Activated naive CD4-positive, alpha-beta T cell treated with anti-CD3 and anti-CD28 coated beads for 36 hours (primary cell): ENCODE data around the gene USO1. TPM values are rescaled to one million over a fixed set of nuclear protein-coding genes. Genes with fewer than 3 reads are reported as not detected.
"Not testable (repeated sequence)": the region's sequence is repeated elsewhere in the genome, so short reads cannot be mapped to it uniquely, and the experiment has no call there.

ENCODE experiments used
- CTCF ChIA-PET: fragments of 350-600 bp; sonication (Branson Sonifier 250); formaldehyde crosslinking; loops from one replicate; lab custom pipeline; 2021; ENCODE audit warnings: antibody characterized with exemption; lab: Charles Lee
- DNase-seq: peaks from one replicate; pipeline ENCODE4 v3.0.0-alpha.2; 2020
- H3K27ac Mint-ChIP-seq: one replicate; pipeline ENCODE4 v1.8.0; 2021; ENCODE audit warnings: mild to moderate bottlenecking, mixed read lengths
- H3K27me3 Mint-ChIP-seq: one replicate; pipeline ENCODE4 v1.8.0; 2021; ENCODE audit warnings: low read depth, mixed read lengths
- H3K36me3 Mint-ChIP-seq: one replicate; pipeline ENCODE4 v1.8.0; 2021; ENCODE audit warnings: low read depth, mixed read lengths
- H3K4me1 Mint-ChIP-seq: one replicate; pipeline ENCODE4 v1.8.0; 2021; ENCODE audit warnings: low read depth, mixed read lengths
- H3K4me3 Mint-ChIP-seq: one replicate; pipeline ENCODE4 v1.8.0; 2021; ENCODE audit warnings: mild to moderate bottlenecking, moderate library complexity, mixed read lengths
- H3K9me3 Mint-ChIP-seq: one replicate; pipeline ENCODE4 v1.8.0; 2021; ENCODE audit warnings: mixed read lengths
- intact Hi-C: fragments of 100-400 bp; cut with micrococcal nuclease; formaldehyde crosslinking; loops from one replicate; pipeline ENCODE4 v1.15.1; 2023
- total RNA-seq, 2 experiments: library from RNA; stranded (reverse); gene quantifications; one replicate each; pipeline ENCODE4 v1.2.3, GENCODE V29; 2021

Gene USO1, protein sequence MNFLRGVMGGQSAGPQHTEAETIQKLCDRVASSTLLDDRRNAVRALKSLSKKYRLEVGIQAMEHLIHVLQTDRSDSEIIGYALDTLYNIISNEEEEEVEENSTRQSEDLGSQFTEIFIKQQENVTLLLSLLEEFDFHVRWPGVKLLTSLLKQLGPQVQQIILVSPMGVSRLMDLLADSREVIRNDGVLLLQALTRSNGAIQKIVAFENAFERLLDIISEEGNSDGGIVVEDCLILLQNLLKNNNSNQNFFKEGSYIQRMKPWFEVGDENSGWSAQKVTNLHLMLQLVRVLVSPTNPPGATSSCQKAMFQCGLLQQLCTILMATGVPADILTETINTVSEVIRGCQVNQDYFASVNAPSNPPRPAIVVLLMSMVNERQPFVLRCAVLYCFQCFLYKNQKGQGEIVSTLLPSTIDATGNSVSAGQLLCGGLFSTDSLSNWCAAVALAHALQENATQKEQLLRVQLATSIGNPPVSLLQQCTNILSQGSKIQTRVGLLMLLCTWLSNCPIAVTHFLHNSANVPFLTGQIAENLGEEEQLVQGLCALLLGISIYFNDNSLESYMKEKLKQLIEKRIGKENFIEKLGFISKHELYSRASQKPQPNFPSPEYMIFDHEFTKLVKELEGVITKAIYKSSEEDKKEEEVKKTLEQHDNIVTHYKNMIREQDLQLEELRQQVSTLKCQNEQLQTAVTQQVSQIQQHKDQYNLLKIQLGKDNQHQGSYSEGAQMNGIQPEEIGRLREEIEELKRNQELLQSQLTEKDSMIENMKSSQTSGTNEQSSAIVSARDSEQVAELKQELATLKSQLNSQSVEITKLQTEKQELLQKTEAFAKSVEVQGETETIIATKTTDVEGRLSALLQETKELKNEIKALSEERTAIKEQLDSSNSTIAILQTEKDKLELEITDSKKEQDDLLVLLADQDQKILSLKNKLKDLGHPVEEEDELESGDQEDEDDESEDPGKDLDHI
- 10 to 100 TPM; 42.1 to 42.4 TPM for total RNA-seq

DNA sequence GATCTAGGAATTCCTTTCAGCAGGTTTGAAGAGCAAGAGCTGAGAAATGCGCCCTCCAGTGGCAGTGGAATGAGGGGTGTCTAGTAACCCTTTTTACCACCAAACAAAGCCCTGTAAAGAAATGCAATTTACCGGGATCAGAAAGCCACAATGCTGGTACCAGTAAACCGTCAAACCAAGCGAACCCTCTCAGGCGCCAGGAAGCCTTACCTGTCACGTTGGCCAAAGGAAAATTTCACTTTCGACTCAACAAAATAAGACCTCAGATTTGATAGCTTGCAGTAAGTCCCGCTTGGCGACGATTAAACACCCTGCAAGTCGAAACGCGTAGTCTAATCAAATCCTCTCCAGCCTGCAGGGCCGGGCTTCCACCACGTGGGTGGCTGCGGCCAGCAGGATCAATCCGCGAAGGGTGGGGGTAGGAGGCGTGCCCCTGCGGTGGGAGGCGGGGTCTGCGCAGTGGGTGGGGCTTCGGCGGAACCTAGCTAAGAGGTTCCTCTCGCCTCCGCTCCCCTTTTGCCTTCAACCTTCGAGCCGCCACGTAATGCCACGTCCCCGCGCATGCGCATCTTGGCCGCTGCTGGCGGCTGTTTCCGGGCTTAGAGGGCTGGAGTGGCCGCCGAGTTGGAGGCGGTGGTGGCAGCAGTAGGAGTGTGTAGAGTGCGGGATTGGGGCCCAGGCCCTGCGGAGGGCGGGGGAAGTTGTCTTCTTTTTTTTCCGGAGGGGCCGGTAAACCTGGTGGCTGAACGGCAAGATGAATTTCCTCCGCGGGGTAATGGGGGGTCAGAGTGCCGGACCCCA lies at the start of gene USO1:
Gene USO1 (plus strand): TSS at position 512 of the 801 bp plus-strand sequence. CDS start 243 bp downstream, at position 755.
- Mint-ChIP-seq H3K4me3 (peak within 1 kb of the TSS; percentile 99), H3K4me1 (peaks cover 47% of the 10 kb centered on the region), H3K27me3 (no peaks in the 10 kb centered on the region), H3K27ac (peak within 1 kb of the TSS; percentile 97), H3K36me3 (peaks cover 6% of the 10 kb centered on the region), H3K9me3 (no peaks in the 10 kb centered on the region)
- intact Hi-C loops, result loop anchor here (1.0 to 10.0 kb wide), 11 partner anchors 26 to 1279 kb away; partner anchors contain the start of genes AREG, CDKL2, G3BP2 and NAAA
- DNase-seq, result peak; percentile 99
- CTCF ChIA-PET, result interaction anchor here (0.6 to 2.8 kb wide), 29 partner anchors 9 to 1004 kb away, joined by 3 to 19 read pairs (median 4); partner anchors contain the start of gene G3BP2

DNA sequence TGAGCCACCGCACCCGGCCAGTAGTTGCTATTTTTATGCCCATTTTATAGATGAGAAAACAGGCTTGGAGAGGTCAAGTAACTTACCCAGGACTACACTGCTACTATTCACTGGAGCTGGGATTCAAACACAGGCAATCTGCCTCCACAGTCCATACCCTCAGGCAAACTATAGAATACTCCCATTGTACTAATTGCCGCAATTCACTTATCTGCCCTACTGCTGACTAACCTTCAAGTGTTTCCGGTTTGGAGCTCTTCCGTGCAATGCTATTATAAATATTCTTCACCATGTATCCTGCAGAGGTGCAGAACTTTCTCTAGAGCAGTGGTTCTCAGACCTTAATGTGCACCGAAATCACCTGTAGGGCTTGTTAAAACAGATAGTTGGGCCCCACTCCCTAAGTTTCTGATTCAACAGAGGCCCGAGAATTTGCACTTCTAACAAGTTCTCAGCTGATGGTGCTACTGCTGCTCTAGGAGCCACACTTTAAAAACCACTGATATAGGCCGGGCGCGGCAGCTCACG lies 49.3 kb upstream of the USO1 start:
- no peak for DNase-seq
- intact Hi-C loops, result loop anchor here (10.0 kb wide), 1 partner anchor 380 kb away; no protein-coding TSS in a partner anchor
- CTCF ChIA-PET, result no interaction called here
- Mint-ChIP-seq H3K27me3 (no peaks in the 10 kb centered on the region), H3K27ac (no peak overlapping the region), H3K36me3 (peaks cover 18% of the 10 kb centered on the region), H3K4me3 (no peak overlapping the region), H3K4me1 (peaks cover 22% of the 10 kb centered on the region), H3K9me3 (no peaks in the 10 kb centered on the region)

DNA sequence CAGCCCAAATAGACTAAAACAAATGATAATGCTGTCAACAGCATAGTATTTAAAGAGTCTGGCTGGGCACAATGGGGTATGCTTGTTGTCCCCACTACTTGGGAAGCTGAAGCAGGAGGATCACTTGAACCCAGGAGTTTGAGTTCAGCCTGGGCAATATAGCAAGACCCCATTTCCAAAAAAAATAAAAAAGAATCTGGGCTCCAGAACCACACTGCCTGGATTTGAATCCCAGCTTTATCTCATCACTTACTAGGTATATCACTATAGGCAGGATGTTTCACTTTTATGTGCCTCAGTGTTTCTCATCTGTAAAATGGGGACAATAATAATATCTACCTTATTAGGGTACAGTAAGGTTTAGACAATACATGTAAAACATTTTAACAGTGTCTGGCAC lies 45.9 kb upstream of the USO1 start:
- H3K4me1 Mint-ChIP-seq, result peaks cover 14% of the 10 kb centered on the region
- no peak overlapping the region for H3K27ac Mint-ChIP-seq
- no peak for DNase-seq
- intact Hi-C loops, result loop anchor here (10.0 kb wide), 1 partner anchor 376 kb away; no protein-coding TSS in a partner anchor
- no peak overlapping the region for H3K4me3 Mint-ChIP-seq
- no peaks in the 10 kb centered on the region for H3K9me3 Mint-ChIP-seq
- CTCF ChIA-PET, result no interaction called here
- no peaks in the 10 kb centered on the region for H3K27me3 Mint-ChIP-seq
- H3K36me3 Mint-ChIP-seq, result no peaks in the 10 kb centered on the region

DNA sequence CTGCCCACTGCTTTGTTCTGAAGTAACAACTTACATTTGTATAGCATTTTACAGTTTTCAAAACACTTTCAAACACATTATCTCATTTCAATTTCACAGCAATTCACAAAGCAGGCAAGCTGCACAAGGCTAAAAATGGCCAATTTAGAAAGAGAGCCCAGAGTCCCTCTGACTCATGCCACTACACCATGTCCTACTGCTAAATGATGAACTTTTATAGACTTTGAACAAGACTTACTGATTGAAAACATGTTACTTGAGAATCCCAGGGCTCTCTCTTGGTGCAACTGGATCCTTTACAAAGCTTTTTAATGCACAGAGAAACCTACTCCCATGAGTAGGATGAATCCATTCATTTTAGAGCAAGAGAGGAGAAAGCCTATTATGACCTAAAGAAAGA lies 45.4 kb upstream of the USO1 start:
- no peaks in the 10 kb centered on the region for H3K27me3 Mint-ChIP-seq
- H3K27ac Mint-ChIP-seq, result no peak overlapping the region
- peaks cover 16% of the 10 kb centered on the region for H3K4me1 Mint-ChIP-seq
- DNase-seq, result no peak
- CTCF ChIA-PET, result no interaction called here
- H3K4me3 Mint-ChIP-seq, result no peak overlapping the region
- no peaks in the 10 kb centered on the region for H3K36me3 Mint-ChIP-seq
- intact Hi-C loops, result loop anchor here (10.0 kb wide), 1 partner anchor 376 kb away; no protein-coding TSS in a partner anchor
- H3K9me3 Mint-ChIP-seq, result no peaks in the 10 kb centered on the region

DNA sequence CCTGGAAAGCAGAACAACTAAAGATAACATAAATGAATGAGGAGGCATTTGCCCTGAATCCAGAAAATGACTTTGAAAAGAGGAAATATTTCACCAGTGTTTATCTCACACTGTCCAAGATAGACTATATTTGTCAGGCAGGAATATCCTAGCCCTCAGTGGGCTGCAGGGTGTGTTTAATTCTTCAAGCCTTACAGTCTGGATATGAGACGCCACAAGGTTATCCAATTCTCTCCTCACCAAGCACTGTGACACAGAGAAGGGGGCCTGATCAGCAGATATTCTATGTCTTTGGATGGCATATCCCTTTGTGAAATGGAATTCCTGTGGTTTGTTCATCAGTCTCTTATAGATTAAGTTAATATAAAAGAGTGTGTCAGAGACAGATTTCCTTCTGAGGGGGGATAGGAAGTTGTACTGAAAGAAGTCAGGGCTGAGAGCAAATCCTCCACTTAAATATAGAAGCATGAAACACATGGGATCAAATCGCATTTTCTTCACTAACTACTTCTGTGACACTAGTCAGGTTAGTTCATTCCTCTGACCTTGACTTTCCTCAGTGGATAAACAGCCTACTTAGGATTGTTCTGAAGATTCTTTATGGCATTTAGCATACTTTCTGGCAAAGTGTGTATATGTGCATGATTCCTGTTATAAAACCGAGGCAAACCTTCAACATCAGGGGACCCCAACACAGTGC lies 44.4 kb upstream of the USO1 start:
- Mint-ChIP-seq H3K27me3 (no peaks in the 10 kb centered on the region), H3K4me1 (peaks cover 14% of the 10 kb centered on the region), H3K4me3 (no peak overlapping the region), H3K36me3 (no peaks in the 10 kb centered on the region), H3K27ac (no peak overlapping the region), H3K9me3 (no peaks in the 10 kb centered on the region)
- no peak for DNase-seq
- intact Hi-C loops, result loop anchor here (10.0 kb wide), 1 partner anchor 375 kb away; no protein-coding TSS in a partner anchor
- CTCF ChIA-PET, result no interaction called here

DNA sequence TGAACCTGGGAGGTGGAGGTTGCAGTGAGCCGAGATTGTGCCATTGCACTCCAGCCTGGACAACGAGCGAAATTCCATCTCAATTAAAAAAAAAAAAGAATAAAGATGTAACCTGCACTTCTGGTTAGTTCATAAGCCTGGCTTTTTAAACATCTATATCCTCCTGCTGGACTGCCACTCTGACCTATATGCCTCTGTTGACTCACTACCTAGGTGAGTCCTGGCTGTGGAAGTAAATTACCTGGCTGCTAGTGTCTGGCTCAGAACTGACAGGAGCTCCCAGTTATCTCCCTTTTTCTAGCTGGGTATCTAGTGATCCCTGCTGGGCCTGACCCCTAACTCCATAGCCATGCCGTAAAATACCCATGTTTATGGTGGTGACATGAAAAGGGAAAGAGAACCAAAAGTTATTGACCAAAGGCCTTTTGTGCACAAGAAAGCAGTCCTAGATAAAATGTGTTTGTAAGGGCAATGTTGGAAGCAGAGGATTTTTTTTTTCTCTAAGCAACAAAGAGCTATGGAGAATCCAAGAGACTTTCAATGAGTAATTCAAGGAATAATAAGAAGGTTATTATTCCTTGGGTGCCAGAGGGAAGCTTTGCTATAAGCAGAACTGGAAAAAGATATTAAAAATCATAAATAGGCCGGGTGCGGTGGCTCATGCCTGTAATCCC lies 40.8 kb upstream of the USO1 start:
- CTCF ChIA-PET, result interaction anchor here (0.9 to 1.7 kb wide), 5 partner anchors 10 to 41 kb away, joined by 3 to 5 read pairs (median 4); partner anchors contain the start of gene USO1
- no peaks in the 10 kb centered on the region for H3K27me3 Mint-ChIP-seq
- peaks cover 6% of the 10 kb centered on the region for H3K9me3 Mint-ChIP-seq
- peak overlapping the region; percentile 36 for H3K27ac Mint-ChIP-seq
- no peak for DNase-seq
- H3K4me3 Mint-ChIP-seq, result no peak overlapping the region
- H3K36me3 Mint-ChIP-seq, result no peaks in the 10 kb centered on the region
- intact Hi-C loops, result no loop called here
- H3K4me1 Mint-ChIP-seq, result peaks cover 28% of the 10 kb centered on the region

DNA sequence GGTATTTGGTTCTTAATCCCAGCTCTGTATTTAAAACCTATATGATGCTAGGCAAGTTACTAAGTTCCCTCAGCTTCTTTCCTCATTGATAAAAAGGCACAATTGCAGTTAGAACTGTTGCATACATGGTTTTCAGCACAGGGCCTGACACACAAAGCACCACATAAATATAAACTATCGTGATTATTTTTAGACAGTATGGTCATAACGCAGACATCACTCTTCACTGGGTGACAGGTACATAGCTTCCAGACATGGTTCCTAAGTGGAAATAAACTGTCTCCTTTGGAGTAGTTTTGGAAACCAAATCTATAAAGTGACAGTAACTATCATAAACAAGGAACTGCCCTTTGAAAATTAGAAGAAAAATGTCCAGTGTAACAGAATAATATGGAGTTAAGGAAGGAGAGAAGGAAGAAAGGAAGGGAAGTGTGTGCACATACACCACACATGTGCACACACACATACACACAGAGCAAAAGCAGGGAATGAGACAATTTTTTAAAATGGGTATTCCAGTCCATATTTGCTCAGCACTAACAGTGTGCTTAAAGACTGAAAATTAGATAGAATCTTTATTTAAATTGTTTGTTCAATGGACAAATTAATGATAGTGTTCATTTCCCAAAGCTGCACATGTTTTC lies 38.7 kb upstream of the USO1 start:
- intact Hi-C loops, result no loop called here
- CTCF ChIA-PET, result no interaction called here
- Mint-ChIP-seq H3K4me1 (peaks cover 28% of the 10 kb centered on the region), H3K27ac (no peak overlapping the region), H3K27me3 (no peaks in the 10 kb centered on the region), H3K9me3 (peaks cover 6% of the 10 kb centered on the region), H3K4me3 (no peak overlapping the region), H3K36me3 (no peaks in the 10 kb centered on the region)
- no peak for DNase-seq

DNA sequence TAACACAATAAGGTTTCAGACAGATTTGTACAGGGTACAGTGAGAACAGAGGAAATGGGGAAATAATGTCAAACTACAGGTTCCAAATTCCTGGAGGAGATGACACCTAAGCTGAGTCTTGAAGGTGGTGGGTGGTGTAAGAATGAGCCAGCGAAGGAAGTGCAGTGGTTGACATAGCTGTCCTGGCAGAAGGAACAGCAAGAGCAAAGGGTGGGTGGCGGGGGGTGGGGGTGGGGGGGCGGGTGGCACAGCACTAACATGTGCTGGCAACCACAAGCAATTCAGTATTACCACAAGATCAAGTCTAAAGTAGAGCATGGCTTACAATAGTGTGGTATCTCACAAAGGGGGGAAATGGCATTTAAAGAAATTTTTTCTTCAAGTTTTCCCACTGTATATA lies 38.0 kb upstream of the USO1 start:
- Mint-ChIP-seq H3K27me3 (no peaks in the 10 kb centered on the region), H3K27ac (no peak overlapping the region), H3K4me3 (no peak overlapping the region), H3K4me1 (peaks cover 28% of the 10 kb centered on the region), H3K9me3 (peaks cover 6% of the 10 kb centered on the region), H3K36me3 (no peaks in the 10 kb centered on the region)
- DNase-seq, result no peak
- intact Hi-C loops, result no loop called here
- CTCF ChIA-PET, result no interaction called here

DNA sequence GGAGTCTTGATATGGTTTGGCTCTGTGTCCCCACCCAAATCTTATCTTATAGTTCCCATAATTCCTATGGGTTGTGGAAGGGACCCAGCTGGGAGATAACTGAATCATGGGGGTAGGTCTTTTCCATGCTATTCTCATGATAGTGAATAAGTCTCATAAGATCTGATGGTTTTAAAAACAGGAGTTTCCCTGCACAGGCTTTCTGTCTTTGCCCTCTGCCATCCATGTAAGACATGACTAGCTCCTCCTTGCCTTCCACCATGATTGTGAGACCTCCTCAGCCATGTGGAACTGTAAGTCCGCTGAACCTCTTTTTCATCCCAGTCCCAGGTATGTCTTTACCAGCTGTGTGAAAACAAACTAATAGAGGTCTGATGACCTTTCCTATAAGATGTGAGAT lies 37.3 kb upstream of the USO1 start:
- H3K27me3 Mint-ChIP-seq, intact Hi-C loops, H3K9me3 Mint-ChIP-seq, DNase-seq, H3K27ac Mint-ChIP-seq, H3K36me3 Mint-ChIP-seq, H3K4me3 Mint-ChIP-seq: not testable (repeated sequence)
- H3K4me1 Mint-ChIP-seq, result peaks cover 28% of the 10 kb centered on the region
- CTCF ChIA-PET, result interaction anchor here (0.6 to 1.4 kb wide), 2 partner anchors 11 to 161 kb away, joined by 3 to 5 read pairs; no protein-coding TSS in a partner anchor

DNA sequence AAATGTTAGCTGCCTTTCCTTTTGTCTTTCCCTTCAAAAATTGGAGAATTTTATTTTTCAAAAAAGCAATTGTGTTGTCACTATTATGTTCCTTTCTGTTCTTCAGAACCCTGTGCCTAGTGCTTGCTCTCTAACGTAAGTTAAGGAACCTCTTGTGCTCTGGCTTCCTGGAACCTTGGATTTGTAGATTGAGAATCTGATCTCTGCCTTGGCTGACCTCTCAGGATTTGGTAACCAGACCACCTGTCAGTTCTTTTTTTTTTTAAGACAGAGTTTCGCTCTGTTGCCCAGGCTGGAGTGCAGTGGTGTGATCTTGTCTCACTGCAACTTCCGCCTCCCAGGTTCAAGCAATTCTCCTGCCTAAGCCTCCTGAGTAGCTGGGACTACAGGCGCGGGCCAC lies 32.3 kb upstream of the USO1 start:
- H3K4me3 Mint-ChIP-seq, H3K9me3 Mint-ChIP-seq, H3K27me3 Mint-ChIP-seq, intact Hi-C loops, DNase-seq, H3K27ac Mint-ChIP-seq, CTCF ChIA-PET: not testable (repeated sequence)
- peaks cover 14% of the 10 kb centered on the region for H3K4me1 Mint-ChIP-seq
- H3K36me3 Mint-ChIP-seq, result peaks cover 13% of the 10 kb centered on the region
